GM10248 (cell line): ENCODE measurements around the gene NUP42.
A peak's percentile ranks its signal among the peaks of the same experiment; 100 is the strongest.

Source experiments
- CTCF ChIA-PET: fragments of 300-600 bp; sonication (Branson Sonifier 250); formaldehyde crosslinking; extraction: SDS; loops from one replicate; lab custom pipeline; 2021; ENCODE audit warnings: antibody characterized with exemption; lab: Yijun Ruan, JAX
- POLR2A ChIA-PET: fragments of 350-650 bp; sonication (Branson Sonifier 250); formaldehyde crosslinking; extraction: SDS; loops from one replicate; lab custom pipeline; 2020; ENCODE audit warnings: antibody characterized with exemption; lab: Yijun Ruan, JAX
- DNase-seq: peaks from one replicate; pipeline ENCODE4 v3.0.0; 2012; ENCODE audit errors: extremely low spot score
- TF ChIP-seq, protein P1 (sequence below): IDR thresholded peaks from 2 replicates; pipeline ENCODE4 v1.5.1; 2012; ENCODE audit warnings: mild to moderate bottlenecking, low read depth; ENCODE audit errors: extremely low read depth, missing control alignments, control extremely low read depth

The NUP42 gene

DNA sequence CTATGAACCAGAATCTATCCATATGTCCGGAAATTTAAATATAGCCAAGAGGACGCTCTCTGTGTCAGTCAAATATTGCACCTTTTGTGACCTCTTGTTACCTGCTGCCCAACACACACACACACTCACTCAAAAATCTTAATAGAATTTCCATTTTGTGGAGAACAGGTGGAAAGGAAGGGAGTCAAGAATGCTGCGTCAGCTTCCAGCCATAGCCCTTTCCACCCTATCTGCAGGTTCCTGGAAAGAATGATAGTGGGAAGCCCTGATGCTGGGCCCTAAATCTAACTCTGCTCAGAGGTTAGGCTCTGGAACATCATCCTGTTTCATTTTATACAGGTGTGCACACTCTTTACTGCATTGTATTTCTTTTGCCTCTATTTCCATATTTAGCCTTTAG lies 55.2 kb downstream of the NUP42 start:
- TF ChIP-seq, protein P1, sequence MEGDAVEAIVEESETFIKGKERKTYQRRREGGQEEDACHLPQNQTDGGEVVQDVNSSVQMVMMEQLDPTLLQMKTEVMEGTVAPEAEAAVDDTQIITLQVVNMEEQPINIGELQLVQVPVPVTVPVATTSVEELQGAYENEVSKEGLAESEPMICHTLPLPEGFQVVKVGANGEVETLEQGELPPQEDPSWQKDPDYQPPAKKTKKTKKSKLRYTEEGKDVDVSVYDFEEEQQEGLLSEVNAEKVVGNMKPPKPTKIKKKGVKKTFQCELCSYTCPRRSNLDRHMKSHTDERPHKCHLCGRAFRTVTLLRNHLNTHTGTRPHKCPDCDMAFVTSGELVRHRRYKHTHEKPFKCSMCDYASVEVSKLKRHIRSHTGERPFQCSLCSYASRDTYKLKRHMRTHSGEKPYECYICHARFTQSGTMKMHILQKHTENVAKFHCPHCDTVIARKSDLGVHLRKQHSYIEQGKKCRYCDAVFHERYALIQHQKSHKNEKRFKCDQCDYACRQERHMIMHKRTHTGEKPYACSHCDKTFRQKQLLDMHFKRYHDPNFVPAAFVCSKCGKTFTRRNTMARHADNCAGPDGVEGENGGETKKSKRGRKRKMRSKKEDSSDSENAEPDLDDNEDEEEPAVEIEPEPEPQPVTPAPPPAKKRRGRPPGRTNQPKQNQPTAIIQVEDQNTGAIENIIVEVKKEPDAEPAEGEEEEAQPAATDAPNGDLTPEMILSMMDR = no peak
- CTCF ChIA-PET = interaction anchor here (1.3 kb wide), 1 partner anchor 42 kb away, joined by 3 read pairs; no protein-coding TSS in a partner anchor
- POLR2A ChIA-PET = no interaction called here
- no peak for DNase-seq

DNA sequence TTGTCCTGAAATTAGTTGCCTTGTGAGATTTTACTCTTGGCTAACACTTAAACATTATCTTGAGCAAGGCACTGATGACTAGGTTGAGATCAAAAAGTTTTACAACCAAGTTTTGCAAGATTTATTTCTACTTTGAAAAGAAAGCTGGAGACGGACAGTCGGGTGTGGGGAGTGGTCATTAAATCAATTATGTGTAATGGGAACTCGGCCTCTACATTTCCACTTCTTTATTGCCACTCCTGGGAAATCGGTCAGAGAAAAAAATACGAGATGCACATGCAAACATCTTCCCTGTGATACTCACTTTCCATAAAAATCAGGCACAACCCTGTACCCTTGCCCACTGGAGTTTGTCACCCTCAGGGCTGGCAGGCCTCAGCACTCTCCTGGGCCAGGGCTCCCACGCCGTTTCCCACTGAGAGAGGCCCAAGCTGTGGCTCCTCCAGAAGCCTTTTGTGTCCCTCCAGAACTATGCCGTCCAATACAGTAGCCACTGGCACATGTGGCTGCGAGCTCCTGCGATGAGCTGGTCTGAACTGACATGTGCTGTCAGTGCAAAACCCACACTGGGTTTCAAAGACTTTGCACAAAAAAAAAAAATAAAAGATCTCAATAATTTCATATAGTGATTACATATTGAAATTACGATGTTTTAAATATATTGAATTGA lies 57.3 kb downstream of the NUP42 start:
- DNase-seq = no peak
- POLR2A ChIA-PET = no interaction called here
- CTCF ChIA-PET = interaction anchor here (2.2 kb wide), 1 partner anchor 22 kb away, joined by 8 read pairs; no protein-coding TSS in a partner anchor
- TF ChIP-seq, protein P1 = no peak

DNA sequence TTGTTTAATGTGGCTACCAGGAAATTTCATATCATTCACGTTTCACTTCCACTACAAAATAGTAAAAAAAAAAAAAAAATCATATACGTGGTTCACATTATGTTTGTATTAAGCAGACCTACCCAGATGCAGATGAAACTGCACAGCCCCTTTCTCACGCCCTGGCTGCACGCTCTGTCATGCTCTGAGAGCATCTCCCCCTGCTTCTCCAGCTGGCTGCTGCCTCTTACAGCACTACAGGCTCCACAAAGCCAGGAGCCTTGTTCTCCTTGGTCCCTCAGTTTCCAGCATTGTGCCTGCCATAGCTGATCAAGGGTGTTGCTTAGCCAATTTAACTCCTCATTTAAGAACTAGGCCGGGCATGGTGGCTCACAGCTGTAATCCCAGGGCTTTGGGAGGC lies 57.9 kb downstream of the NUP42 start:
- ChIA-PET POLR2A (no interaction called here), CTCF (interaction anchor here (1.3 to 2.2 kb wide), 3 partner anchors 22 to 307 kb away, joined by 3 to 8 read pairs (median 4); no protein-coding TSS in a partner anchor)
- DNase-seq = no peak

DNA sequence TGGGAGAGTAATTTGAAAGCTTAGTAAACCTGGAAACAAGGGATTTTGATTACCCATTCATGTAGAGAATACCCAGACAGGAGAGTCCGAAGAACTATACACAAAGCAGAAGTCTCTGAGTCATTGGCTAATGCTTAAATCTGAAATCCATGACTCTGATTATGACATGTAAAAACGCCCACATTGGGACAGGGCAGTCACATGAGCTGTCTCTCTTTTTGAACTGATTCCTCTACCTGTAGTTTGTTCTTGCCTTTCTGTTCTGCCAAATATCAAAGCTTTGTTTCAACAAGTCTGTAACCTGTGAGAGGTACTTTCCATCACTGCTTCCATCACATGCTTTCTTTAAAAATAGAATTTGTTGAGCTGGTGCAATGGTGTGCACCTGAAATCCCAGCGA lies 60.5 kb downstream of the NUP42 start:
- peak; percentile 47 for DNase-seq
- TF ChIP-seq, protein P1 = no peak
- POLR2A ChIA-PET = no interaction called here
- CTCF ChIA-PET = no interaction called here

More for the DNA sequence above, 57.9 kb downstream of the NUP42 start:
- TF ChIP-seq, protein P1 = no peak

DNA sequence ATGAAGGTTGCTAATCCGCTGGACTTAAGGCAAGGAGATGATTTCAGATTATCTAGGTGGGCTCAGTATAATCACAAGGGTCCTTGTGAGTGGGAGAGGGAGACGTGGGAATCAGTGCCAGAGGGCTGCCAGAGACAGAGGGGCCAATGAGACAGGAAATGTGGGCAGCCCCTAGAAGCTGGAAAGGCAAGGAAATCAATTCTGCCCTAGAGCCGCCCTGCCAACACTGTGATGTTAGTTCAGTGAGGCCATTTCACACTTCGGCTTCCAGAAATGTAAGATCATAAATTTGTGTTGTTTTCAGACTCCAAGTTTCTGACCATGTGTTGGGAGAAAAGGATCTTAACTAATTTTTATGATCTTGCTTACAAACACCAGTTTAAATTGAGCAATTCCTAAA lies 61.1 kb downstream of the NUP42 start:
- ChIA-PET CTCF (interaction anchor here (0.7 kb wide), 1 partner anchor 30 kb away, joined by 3 read pairs; no protein-coding TSS in a partner anchor), POLR2A (no interaction called here)
- no peak for DNase-seq
- TF ChIP-seq, protein P1 = no peak

DNA sequence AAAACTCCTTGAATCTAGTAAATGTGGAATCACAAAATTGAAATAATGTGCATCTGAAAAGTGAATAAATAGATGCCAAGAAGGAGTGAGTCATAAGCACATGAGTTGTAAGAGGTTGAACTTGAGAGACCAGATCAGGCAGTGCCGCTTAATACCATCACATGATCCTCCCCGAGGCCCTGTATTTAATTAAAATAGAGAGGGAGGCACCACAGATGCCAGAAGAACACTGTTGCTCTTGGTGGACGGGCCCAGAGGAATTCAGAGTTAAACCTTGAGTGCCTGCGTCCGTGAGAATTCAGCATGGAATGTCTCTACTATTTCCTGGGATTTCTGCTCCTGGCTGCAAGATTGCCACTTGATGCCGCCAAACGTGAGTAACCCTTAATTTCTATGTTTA lies 64.7 kb downstream of the NUP42 start, which contains the start of gene GPNMB:
GPNMB (plus strand) TSS at position 221 of the 400 bp plus-strand sequence; CDS start at position 304, 83 bp downstream.
- TF ChIP-seq, protein P1 = no peak
- CTCF ChIA-PET = interaction anchor here (2.0 kb wide), 1 partner anchor 16 kb away, joined by 9 read pairs; no protein-coding TSS in a partner anchor
- DNase-seq = no peak
- POLR2A ChIA-PET = no interaction called here
